ENCODE results near the gene MINPP1. TPM values are rescaled to one million over a fixed set of nuclear protein-coding genes. Genes with fewer than 3 reads are reported as not detected.

Gene MINPP1
- total RNA-seq, 6 experiments from 2014 or later, result 14.4 to 28.2 (median 25.0) TPM

GRCh38 chr10:87560495-87561129 lies 55.9 kb downstream of the MINPP1 start:
- H3K27ac ChIP-seq, result peak overlapping the region in 1 of 3 donors; percentile 51
- no peak overlapping the region for H3K4me3 ChIP-seq

DNA sequence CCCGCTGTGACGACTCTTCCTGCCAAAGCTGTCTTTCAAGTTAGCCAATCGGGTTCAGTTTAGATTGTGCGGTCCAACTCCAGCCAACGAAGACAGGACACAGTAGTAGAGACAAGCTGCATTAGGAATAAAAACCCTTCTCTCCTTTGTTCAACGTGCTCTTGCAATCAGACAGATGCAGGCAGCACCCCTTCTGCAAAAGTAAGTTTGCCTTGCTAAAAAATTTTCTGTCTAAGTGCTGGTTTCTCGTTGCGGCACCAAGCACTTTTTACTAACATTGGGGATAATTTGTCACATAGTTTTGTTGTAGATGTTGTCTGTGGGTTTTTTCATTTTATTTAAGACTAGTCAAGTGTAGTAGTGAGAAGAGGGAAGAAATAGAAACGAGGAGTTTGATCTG lies 58.1 kb downstream of the MINPP1 start:
- intact Hi-C loops (cut with DNase I), result no loop called here
- no peak for TF ChIP-seq POLR2A (IDR thresholded peaks at IDR 0.05)
- TF ChIP-seq, protein P1, sequence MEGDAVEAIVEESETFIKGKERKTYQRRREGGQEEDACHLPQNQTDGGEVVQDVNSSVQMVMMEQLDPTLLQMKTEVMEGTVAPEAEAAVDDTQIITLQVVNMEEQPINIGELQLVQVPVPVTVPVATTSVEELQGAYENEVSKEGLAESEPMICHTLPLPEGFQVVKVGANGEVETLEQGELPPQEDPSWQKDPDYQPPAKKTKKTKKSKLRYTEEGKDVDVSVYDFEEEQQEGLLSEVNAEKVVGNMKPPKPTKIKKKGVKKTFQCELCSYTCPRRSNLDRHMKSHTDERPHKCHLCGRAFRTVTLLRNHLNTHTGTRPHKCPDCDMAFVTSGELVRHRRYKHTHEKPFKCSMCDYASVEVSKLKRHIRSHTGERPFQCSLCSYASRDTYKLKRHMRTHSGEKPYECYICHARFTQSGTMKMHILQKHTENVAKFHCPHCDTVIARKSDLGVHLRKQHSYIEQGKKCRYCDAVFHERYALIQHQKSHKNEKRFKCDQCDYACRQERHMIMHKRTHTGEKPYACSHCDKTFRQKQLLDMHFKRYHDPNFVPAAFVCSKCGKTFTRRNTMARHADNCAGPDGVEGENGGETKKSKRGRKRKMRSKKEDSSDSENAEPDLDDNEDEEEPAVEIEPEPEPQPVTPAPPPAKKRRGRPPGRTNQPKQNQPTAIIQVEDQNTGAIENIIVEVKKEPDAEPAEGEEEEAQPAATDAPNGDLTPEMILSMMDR (IDR thresholded peaks at IDR 0.05), result no peak
- 86% methylated on average over 9 of the region's 9 CpGs for WGBS (ENCODE audit: insufficient coverage, low coverage, low lambda C conversion rate, missing lambda C conversion rate)

More at GRCh38 chr10:87560495-87561129, 55.9 kb downstream of the MINPP1 start:
- Histone ChIP-seq H3K27me3 (no peaks in the 10 kb centered on the region), H3K9me3 (no peaks in the 10 kb centered on the region), H3K4me1 (peaks cover 0 to 17% (median 7%) of the 10 kb centered on the region in 4 donors), H3K36me3 (no peaks in the 10 kb centered on the region)
- no peak for DNase-seq
- intact Hi-C loops (cut with DNase I), result no loop called here
- WGBS (ENCODE audit: insufficient coverage, low coverage, low lambda C conversion rate, missing lambda C conversion rate), result 19% methylated on average over 5 of the region's 5 CpGs
- TF ChIP-seq, protein P1 (IDR thresholded peaks at IDR 0.05), result no peak
- TF ChIP-seq POLR2A (IDR thresholded peaks at IDR 0.05), result no peak
- peak; percentile 22 to 61 (median 50) for ATAC-seq

DNA sequence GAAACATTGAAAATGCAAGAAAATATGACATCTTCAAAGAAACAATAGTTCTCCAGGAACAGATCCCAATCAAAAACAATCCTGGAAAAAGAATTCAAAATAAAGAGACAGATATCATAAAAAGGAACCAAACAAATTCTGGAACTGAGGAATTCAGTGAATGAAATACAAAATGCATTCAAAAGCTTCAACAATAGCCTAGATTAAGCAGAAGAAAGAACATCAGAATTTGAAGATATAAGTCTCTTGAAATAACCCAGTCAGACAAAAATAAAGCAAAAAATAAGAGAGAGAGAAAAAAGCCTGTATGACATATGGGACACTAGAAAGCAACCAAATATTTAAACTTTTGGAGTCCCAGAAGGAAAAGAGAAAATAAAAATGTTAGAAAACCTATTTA lies 60.3 kb downstream of the MINPP1 start:
- intact Hi-C loops (cut with DNase I), result no loop called here
- no peaks in the 10 kb centered on the region for H3K36me3 ChIP-seq
- H3K27me3 ChIP-seq, result no peaks in the 10 kb centered on the region
- H3K9me3 ChIP-seq, result no peaks in the 10 kb centered on the region
- H3K27ac ChIP-seq, result no peak overlapping the region
- DNase-seq (no peak), ATAC-seq (no peak)
- no peak overlapping the region for H3K4me3 ChIP-seq
- TF ChIP-seq, protein P1 (IDR thresholded peaks at IDR 0.05), result no peak
- TF ChIP-seq POLR2A (IDR thresholded peaks at IDR 0.05), result no peak
- peaks cover 0 to 13% (median 5%) of the 10 kb centered on the region in 4 donors for H3K4me1 ChIP-seq

More for the DNA sequence above, 58.1 kb downstream of the MINPP1 start:
- no peaks in the 10 kb centered on the region for H3K27me3 ChIP-seq
- no peak overlapping the region for H3K4me3 ChIP-seq
- no peak for ATAC-seq
- no peaks in the 10 kb centered on the region for H3K9me3 ChIP-seq
- no peak for DNase-seq
- no peaks in the 10 kb centered on the region for H3K36me3 ChIP-seq
- peaks cover 0 to 16% (median 5%) of the 10 kb centered on the region in 4 donors for H3K4me1 ChIP-seq
- no peak overlapping the region for H3K27ac ChIP-seq

- no peak for TF ChIP-seq POLR2A (IDR thresholded peaks at IDR 0.05)
- TF ChIP-seq, protein P1 (IDR thresholded peaks at IDR 0.05), result no peak
- WGBS (ENCODE audit: insufficient coverage, low coverage, low lambda C conversion rate, missing lambda C conversion rate), result 100% methylated on average over 2 of the region's 3 CpGs
These were observed 71.2 kb downstream of the MINPP1 start for GRCh38 chr10:87575851-87576250.

More at GRCh38 chr10:87575851-87576250, 71.2 kb downstream of the MINPP1 start:
- DNase-seq, result no peak
- no peaks in the 10 kb centered on the region for H3K9me3 ChIP-seq
- peaks cover 0 to 19% (median 3%) of the 10 kb centered on the region in 4 donors for H3K4me1 ChIP-seq
- intact Hi-C loops (cut with DNase I), result no loop called here
- no peaks in the 10 kb centered on the region for H3K27me3 ChIP-seq
- no peaks in the 10 kb centered on the region for H3K36me3 ChIP-seq
- no peak for ATAC-seq
- no peak overlapping the region for H3K4me3 ChIP-seq
- no peak overlapping the region for H3K27ac ChIP-seq
